ENCODE results near the gene ALDH3B2.
"Not testable (repeated sequence)": the region's sequence is repeated elsewhere in the genome, so short reads cannot be mapped to it uniquely, and the experiment has no call there.

Gene ALDH3B2

GRCh38 chr11:67620621-67621020, 53.8 kb downstream of the ALDH3B2 start:
- H3K4me1 ChIP-seq (ENCODE audit: control insufficient read depth in 2 of 2, insufficient read depth in 2 of 2, low read length in 2 of 2); H3K9me3 ChIP-seq (ENCODE audit: control insufficient read depth in 2 of 2, low read length in 2 of 2); H3K27ac ChIP-seq (ENCODE audit: low read depth in 2 of 2, low read length in 2 of 2); H3K27me3 ChIP-seq (ENCODE audit: control insufficient read depth in 2 of 2, insufficient read depth in 2 of 2, low read length in 2 of 2); H3K4me3 ChIP-seq (ENCODE audit: low read length in 2 of 2); H3K9ac ChIP-seq (ENCODE audit: low read depth in 1 of 2, low read length in 2 of 2); H3K36me3 ChIP-seq (ENCODE audit: control insufficient read depth in 2 of 2, insufficient read depth in 2 of 2, low read length in 2 of 2): not testable (repeated sequence)

- not testable (repeated sequence) for H3K4me1 ChIP-seq (ENCODE audit: control insufficient read depth in 2 of 2, insufficient read depth in 2 of 2, low read length in 2 of 2); H3K36me3 ChIP-seq (ENCODE audit: control insufficient read depth in 2 of 2, insufficient read depth in 2 of 2, low read length in 2 of 2); H3K9me3 ChIP-seq (ENCODE audit: control insufficient read depth in 2 of 2, low read length in 2 of 2); H3K27me3 ChIP-seq (ENCODE audit: control insufficient read depth in 2 of 2, insufficient read depth in 2 of 2, low read length in 2 of 2); H3K27ac ChIP-seq (ENCODE audit: low read depth in 2 of 2, low read length in 2 of 2); H3K9ac ChIP-seq (ENCODE audit: low read depth in 1 of 2, low read length in 2 of 2); H3K4me3 ChIP-seq (ENCODE audit: low read length in 2 of 2)
Observed at GRCh38 chr11:67619683-67620618, 54.5 kb downstream of the ALDH3B2 start.

DNA sequence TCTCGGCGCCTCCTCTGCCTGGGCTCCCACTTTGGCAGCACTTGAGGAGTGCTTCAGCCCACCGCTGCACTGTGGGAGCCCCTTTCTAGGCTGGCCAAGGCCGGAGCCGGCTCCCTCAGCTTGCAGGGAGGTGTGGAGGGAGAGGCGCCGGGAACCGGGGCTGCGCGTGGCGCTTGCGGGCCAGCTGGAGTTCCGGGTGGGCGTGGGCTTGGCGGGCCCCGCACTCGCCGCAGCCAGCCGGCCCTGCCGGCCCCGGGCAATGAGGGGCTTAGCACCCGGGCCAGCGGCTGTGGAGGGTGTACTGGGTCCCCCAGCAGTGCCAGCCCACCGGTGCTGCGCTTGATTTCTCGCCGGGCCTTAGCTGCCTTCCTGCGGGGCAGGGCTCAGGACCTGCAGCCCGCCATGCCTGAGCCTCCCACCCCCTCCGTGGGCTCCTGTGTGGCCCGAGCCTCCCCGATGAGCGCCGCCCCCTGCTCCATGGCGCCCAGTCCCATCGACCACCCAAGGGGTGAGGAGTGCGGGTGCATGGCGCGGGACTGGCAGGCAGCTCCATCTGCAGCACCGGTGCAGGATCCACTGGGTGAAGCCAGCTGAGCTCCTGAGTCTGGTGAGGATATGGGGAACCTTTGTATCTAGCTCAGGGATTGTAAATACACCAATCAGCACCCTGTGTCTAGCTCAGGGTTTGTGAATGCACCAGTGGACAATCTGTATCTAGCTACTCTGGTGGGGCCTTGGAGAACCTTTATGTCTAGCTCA, 55.3 kb downstream of the ALDH3B2 start:
- H3K9me3 ChIP-seq (ENCODE audit: control insufficient read depth in 2 of 2, low read length in 2 of 2); H3K27me3 ChIP-seq (ENCODE audit: control insufficient read depth in 2 of 2, insufficient read depth in 2 of 2, low read length in 2 of 2); H3K4me3 ChIP-seq (ENCODE audit: low read length in 2 of 2); H3K4me1 ChIP-seq (ENCODE audit: control insufficient read depth in 2 of 2, insufficient read depth in 2 of 2, low read length in 2 of 2); H3K36me3 ChIP-seq (ENCODE audit: control insufficient read depth in 2 of 2, insufficient read depth in 2 of 2, low read length in 2 of 2); H3K27ac ChIP-seq (ENCODE audit: low read depth in 2 of 2, low read length in 2 of 2); H3K9ac ChIP-seq (ENCODE audit: low read depth in 1 of 2, low read length in 2 of 2): not testable (repeated sequence)

DNA sequence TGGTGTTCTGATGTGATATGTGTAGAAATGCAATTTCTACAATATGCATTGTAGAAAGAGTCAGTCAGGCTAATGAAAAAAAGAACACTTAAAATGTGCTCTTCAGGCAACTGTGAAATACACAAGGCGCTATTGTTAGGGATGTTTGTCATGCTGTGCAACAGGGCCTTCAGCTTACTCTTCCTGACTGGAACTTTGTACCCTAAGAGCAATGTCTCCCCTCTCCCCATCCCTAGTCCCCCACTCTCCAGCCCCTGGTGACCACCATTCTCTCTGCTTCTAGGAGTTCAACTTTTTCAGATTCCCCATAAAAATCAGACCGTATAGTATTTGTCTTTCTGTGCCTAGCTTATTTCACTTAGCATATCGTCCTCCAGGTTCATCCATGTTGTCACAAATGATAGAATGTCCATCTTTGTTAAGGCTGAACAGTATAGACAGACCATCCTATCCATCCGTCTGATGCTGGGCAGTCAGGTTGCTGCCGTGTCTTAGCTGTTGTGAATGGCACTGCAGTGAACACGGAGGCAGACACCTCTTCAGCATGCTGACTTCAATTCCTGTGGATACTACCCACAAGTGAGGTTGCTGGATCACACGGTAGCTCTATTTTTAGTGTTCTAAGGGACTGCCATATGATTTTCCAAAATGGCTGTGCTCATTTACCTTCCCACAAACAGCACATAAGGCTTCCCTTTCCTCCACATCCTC, 57.0 kb downstream of the ALDH3B2 start:
- H3K36me3 ChIP-seq (ENCODE audit: control insufficient read depth in 2 of 2, insufficient read depth in 2 of 2, low read length in 2 of 2): peaks cover under 1 to 5% of the 10 kb centered on the region in 2 donors
- no peak overlapping the region for H3K27ac ChIP-seq (ENCODE audit: low read depth in 2 of 2, low read length in 2 of 2)
- H3K4me3 ChIP-seq (ENCODE audit: low read length in 2 of 2): no peak overlapping the region
- H3K9ac ChIP-seq (ENCODE audit: low read depth in 1 of 2, low read length in 2 of 2): no peak overlapping the region
- peaks cover 0 to 7% of the 10 kb centered on the region in 2 donors for H3K27me3 ChIP-seq (ENCODE audit: control insufficient read depth in 2 of 2, insufficient read depth in 2 of 2, low read length in 2 of 2)
- H3K9me3 ChIP-seq (ENCODE audit: control insufficient read depth in 2 of 2, low read length in 2 of 2): no peaks in the 10 kb centered on the region
- peaks cover 9 to 13% of the 10 kb centered on the region in 2 donors for H3K4me1 ChIP-seq (ENCODE audit: control insufficient read depth in 2 of 2, insufficient read depth in 2 of 2, low read length in 2 of 2)

DNA sequence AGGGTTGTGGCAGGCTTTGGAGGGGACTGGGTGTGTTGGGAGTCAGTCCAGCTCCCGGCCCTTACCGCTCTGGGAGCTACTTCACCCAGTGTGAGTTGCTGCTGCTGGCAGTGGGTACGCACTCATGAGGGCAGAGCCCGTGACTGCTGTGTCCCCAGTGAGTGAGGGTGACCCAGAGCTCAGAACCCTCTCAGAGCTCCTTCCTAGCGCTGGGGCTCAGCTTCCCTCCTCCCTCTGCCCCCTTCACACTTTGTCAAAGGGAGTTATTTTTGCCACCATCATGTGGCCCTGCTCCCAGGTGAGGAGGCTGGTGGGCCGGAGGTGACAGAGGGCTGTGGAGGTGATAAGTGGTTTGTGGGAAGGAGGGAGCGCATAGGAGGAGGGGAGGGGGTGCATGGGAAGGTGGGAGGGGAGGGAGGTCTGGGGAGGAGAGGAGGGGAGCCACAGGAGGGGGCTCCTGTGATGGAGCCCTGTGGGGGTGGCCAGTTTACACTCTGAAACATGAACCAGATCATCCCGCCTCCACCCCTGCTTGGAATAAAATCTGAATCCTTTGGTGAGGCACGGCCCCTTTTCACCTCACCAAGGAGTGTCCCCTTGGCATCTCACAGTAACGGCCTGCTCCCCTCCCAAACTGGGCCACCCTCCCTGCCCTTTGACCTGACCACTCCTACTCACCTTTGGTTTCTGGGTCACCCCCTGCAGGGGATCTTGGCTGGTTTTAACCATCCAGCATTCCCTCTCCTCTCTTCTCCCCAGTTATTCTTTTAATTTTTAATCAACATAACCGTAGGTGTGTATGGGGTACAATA, 57.8 kb downstream of the ALDH3B2 start:
- Histone ChIP-seq H3K27me3 (ENCODE audit: control insufficient read depth in 2 of 2, insufficient read depth in 2 of 2, low read length in 2 of 2) (peaks cover 0 to 7% of the 10 kb centered on the region in 2 donors), H3K4me1 (ENCODE audit: control insufficient read depth in 2 of 2, insufficient read depth in 2 of 2, low read length in 2 of 2) (peaks cover 9 to 13% of the 10 kb centered on the region in 2 donors), H3K9me3 (ENCODE audit: control insufficient read depth in 2 of 2, low read length in 2 of 2) (no peaks in the 10 kb centered on the region), H3K4me3 (ENCODE audit: low read length in 2 of 2) (no peak overlapping the region), H3K36me3 (ENCODE audit: control insufficient read depth in 2 of 2, insufficient read depth in 2 of 2, low read length in 2 of 2) (peaks cover 7 to 11% of the 10 kb centered on the region in 2 donors), H3K27ac (ENCODE audit: low read depth in 2 of 2, low read length in 2 of 2) (no peak overlapping the region), H3K9ac (ENCODE audit: low read depth in 1 of 2, low read length in 2 of 2) (no peak overlapping the region)

- Histone ChIP-seq H3K4me1 (ENCODE audit: control insufficient read depth in 2 of 2, insufficient read depth in 2 of 2, low read length in 2 of 2) (peaks cover 9 to 13% of the 10 kb centered on the region in 2 donors), H3K9ac (ENCODE audit: low read depth in 1 of 2, low read length in 2 of 2) (no peak overlapping the region), H3K27me3 (ENCODE audit: control insufficient read depth in 2 of 2, insufficient read depth in 2 of 2, low read length in 2 of 2) (peaks cover 0 to 7% of the 10 kb centered on the region in 2 donors), H3K27ac (ENCODE audit: low read depth in 2 of 2, low read length in 2 of 2) (no peak overlapping the region), H3K4me3 (ENCODE audit: low read length in 2 of 2) (no peak overlapping the region), H3K36me3 (ENCODE audit: control insufficient read depth in 2 of 2, insufficient read depth in 2 of 2, low read length in 2 of 2) (peaks cover 14 to 18% of the 10 kb centered on the region in 2 donors), H3K9me3 (ENCODE audit: control insufficient read depth in 2 of 2, low read length in 2 of 2) (no peaks in the 10 kb centered on the region)
Observed at GRCh38 chr11:67615728-67616430, 58.5 kb downstream of the ALDH3B2 start.

DNA sequence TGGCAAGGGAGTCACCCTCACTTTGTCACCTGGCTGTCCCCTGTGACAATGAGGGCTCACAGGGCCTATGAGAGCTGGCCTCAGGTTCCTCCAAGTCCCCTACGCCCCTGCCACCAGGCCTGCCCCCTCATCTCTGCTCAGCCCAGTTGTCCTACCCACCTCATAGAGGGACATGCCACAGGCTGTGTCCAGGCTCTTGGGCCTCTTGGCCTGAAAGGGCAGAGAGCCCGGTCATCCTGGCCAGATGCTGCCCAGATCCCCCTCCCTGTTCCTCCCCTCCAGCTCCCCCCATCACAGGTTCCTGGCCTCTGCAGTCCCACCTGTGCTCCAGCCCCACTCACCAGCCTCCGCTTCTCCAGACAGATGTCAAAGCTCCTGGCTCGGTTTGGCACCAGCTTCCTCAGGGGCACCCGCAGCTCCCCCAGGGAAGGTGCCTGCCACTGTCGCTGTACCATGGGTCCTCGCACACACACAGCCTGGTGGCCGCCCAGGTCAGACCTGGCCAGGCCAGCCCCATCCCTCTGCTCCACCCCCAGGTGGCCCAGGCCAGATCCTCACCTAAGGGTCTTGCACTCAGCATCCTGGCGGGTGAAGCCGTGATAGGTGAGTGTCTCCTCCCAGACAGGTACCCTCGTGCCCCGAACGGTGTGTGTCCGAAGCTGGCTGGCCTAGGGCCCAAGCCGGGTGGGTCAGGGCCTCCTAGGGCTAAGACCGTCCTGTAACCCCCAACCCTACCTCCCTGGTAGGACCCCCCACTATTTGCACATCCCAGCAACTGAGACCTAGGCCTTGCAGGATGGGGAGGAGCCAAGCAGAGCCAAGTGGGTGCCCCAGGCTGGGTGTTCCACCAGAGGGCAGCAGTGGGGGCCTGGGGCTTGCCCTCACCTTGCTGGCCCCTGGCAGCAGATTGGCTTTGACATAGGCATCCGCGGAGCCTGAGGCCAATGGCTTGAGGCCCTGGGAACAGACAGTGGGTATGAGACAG, 59.4 kb downstream of the ALDH3B2 start:
- no peaks in the 10 kb centered on the region for H3K9me3 ChIP-seq (ENCODE audit: control insufficient read depth in 2 of 2, low read length in 2 of 2)
- peaks cover 9 to 13% of the 10 kb centered on the region in 2 donors for H3K4me1 ChIP-seq (ENCODE audit: control insufficient read depth in 2 of 2, insufficient read depth in 2 of 2, low read length in 2 of 2)
- H3K4me3 ChIP-seq (ENCODE audit: low read length in 2 of 2): peak overlapping the region; percentile 55 to 75
- H3K9ac ChIP-seq (ENCODE audit: low read depth in 1 of 2, low read length in 2 of 2): peak overlapping the region; percentile 68 to 79
- peaks cover 20 to 26% of the 10 kb centered on the region in 2 donors for H3K36me3 ChIP-seq (ENCODE audit: control insufficient read depth in 2 of 2, insufficient read depth in 2 of 2, low read length in 2 of 2)
- H3K27me3 ChIP-seq (ENCODE audit: control insufficient read depth in 2 of 2, insufficient read depth in 2 of 2, low read length in 2 of 2): peaks cover 0 to 7% of the 10 kb centered on the region in 2 donors
- peak overlapping the region in 1 of 2 donors; percentile 87 for H3K27ac ChIP-seq (ENCODE audit: low read depth in 2 of 2, low read length in 2 of 2)

DNA sequence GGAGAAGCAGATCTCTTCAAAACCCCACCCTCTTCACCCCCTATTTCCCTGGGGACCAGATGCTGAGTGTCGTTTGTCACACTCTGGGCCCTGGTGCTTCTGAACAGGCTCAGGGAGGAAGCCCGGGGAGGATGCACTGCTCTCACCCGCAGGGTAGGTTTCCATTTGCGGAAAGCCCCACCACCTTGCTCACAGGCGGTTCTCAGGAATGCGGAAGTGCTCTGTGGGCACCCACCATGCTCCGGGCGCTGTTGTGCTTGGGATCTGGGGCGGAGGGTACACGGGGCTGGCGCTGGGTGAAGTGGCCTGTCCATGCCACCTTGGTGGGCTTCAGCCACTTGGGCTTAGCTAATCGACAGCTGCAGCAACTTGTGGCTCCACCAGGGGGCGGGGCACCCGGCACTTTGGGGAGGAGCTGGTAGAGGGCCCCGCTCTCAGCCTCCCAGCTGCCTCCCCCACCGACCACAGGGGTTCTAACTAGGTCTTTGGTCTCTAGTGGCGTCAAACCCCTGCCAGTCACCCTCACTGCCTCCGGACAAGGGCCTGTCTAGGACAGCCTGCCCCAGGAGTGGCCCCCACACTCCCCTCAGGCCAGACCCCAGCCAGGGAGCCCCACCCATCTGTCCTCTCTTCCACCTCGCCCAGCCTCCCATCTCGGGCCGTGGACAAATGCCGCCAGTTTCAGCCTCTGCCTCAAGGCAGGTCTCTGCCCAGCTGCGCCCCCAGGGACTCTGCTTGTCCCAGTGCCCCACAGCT, 60.3 kb downstream of the ALDH3B2 start:
- Histone ChIP-seq H3K9me3 (ENCODE audit: control insufficient read depth in 2 of 2, low read length in 2 of 2) (no peaks in the 10 kb centered on the region), H3K27me3 (ENCODE audit: control insufficient read depth in 2 of 2, insufficient read depth in 2 of 2, low read length in 2 of 2) (peaks cover 0 to 7% of the 10 kb centered on the region in 2 donors), H3K4me3 (ENCODE audit: low read length in 2 of 2) (peak overlapping the region; percentile 55 to 75), H3K27ac (ENCODE audit: low read depth in 2 of 2, low read length in 2 of 2) (peak overlapping the region; percentile 68 to 87), H3K9ac (ENCODE audit: low read depth in 1 of 2, low read length in 2 of 2) (peak overlapping the region; percentile 68 to 79), H3K36me3 (ENCODE audit: control insufficient read depth in 2 of 2, insufficient read depth in 2 of 2, low read length in 2 of 2) (peaks cover 25 to 31% of the 10 kb centered on the region in 2 donors), H3K4me1 (ENCODE audit: control insufficient read depth in 2 of 2, insufficient read depth in 2 of 2, low read length in 2 of 2) (peaks cover 9 to 13% of the 10 kb centered on the region in 2 donors)

All from mucosa of rectum (tissue), 2 donors.